NCI-H526 (cell line): ENCODE data around the gene PPP1R13B.
"Not testable (repeated sequence)": the region's sequence is repeated elsewhere in the genome, so short reads cannot be mapped to it uniquely, and the experiment has no call there.

Source experiments
- DNase-seq, 2 experiments: peaks; one replicate each; lab custom pipeline; 2025; lab: John Stamatoyannopoulos, UW

The PPP1R13B gene

GRCh38 chr14:103847451-103848174, at the start of gene PPP1R13B:
Gene PPP1R13B (minus strand): TSS chr14:103847575. CDS start chr14:103847307, 268 bp downstream.
- DNase-seq, result peak; percentile 44 to 96

- no peak for DNase-seq
Observed at GRCh38 chr14:103896578-103896977, 49.2 kb upstream of the PPP1R13B start.

- no peak for DNase-seq
Observed at GRCh38 chr14:103894723-103895059, 47.3 kb upstream of the PPP1R13B start.

GRCh38 chr14:103894034-103894722, 46.8 kb upstream of the PPP1R13B start:
- no peak for DNase-seq

GRCh38 chr14:103892247-103892646, 44.9 kb upstream of the PPP1R13B start:
- no peak for DNase-seq

GRCh38 chr14:103891667-103892215, 44.4 kb upstream of the PPP1R13B start:
- DNase-seq, result no peak

- DNase-seq, result no peak
Observed at GRCh38 chr14:103890821-103891666, 43.7 kb upstream of the PPP1R13B start.

- no peak for DNase-seq
Observed at GRCh38 chr14:103890052-103890371, 42.6 kb upstream of the PPP1R13B start.

- DNase-seq, result no peak
Observed at GRCh38 chr14:103889313-103890051, 42.1 kb upstream of the PPP1R13B start.

- not testable (repeated sequence) for DNase-seq
Observed at GRCh38 chr14:103889002-103889312, 41.6 kb upstream of the PPP1R13B start.

- DNase-seq, result no peak
Observed at GRCh38 chr14:103887557-103888115, 40.3 kb upstream of the PPP1R13B start.

- no peak for DNase-seq
Observed at GRCh38 chr14:103887170-103887501, 39.8 kb upstream of the PPP1R13B start.

GRCh38 chr14:103886304-103887169, 39.2 kb upstream of the PPP1R13B start:
- DNase-seq, result no peak

GRCh38 chr14:103885509-103885932, 38.1 kb upstream of the PPP1R13B start:
- DNase-seq, result no peak

- no peak for DNase-seq
Observed at GRCh38 chr14:103884854-103885253, 37.5 kb upstream of the PPP1R13B start.

GRCh38 chr14:103883263-103883523, 35.8 kb upstream of the PPP1R13B start:
- DNase-seq, result no peak

GRCh38 chr14:103882503-103883262, 35.3 kb upstream of the PPP1R13B start:
- DNase-seq, result no peak

GRCh38 chr14:103881268-103882201, 34.2 kb upstream of the PPP1R13B start:
- DNase-seq, result no peak
